PC-9 (cell line): ENCODE results near the gene IDH1.

ENCODE experiments used
- EZH2 ChIP-seq: fragments of 200-600 bp; sonication (generic); IDR thresholded peaks from 2 replicates; pipeline ENCODE4 v1.8.0; 2017; ENCODE audit warnings: antibody characterized with exemption, low read depth
- TF ChIP-seq, protein P1 (sequence below): fragments of 200-600 bp; sonication (generic); conservative IDR thresholded peaks from 2 replicates; pipeline ENCODE4 v1.6.1; 2017; ENCODE audit warnings: mixed run types, antibody characterized with exemption, mild to moderate bottlenecking, moderate library complexity

DNA sequence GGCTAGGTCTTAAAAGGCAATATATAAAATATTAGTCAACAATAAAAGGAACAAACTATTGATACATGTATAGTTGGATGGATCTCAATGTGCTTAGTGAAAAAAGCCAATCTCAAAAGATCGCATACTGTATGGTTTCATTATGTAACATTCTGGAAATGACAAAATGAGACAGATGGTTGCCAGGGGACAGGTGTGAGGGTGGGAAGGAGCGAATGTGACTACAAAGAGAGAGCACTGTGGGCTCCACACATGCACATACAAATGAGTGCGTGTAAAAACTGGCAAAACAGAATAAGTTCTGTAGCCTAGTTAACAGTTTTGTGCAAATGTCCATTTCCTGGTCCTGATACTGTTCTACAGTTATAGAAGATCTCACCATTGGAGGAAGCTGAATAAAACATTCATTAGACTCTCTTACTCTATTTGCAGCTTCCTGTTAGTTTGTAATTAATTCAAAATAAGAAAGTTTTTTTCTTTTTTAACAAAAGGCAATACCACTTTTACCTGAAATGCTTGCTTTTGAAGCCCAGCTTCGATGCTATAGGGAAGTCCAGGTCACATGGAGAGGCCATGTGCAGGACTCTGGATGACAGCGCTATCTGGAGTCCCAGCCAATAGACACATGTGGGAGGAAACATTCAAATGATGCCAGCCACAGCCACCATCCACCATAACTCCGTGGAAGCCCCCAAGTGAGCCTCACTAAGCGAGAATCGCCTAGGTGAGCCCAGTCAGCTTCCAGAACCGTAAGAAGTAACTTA lies 44.0 kb downstream of the IDH1 start:
- TF ChIP-seq, protein P1, sequence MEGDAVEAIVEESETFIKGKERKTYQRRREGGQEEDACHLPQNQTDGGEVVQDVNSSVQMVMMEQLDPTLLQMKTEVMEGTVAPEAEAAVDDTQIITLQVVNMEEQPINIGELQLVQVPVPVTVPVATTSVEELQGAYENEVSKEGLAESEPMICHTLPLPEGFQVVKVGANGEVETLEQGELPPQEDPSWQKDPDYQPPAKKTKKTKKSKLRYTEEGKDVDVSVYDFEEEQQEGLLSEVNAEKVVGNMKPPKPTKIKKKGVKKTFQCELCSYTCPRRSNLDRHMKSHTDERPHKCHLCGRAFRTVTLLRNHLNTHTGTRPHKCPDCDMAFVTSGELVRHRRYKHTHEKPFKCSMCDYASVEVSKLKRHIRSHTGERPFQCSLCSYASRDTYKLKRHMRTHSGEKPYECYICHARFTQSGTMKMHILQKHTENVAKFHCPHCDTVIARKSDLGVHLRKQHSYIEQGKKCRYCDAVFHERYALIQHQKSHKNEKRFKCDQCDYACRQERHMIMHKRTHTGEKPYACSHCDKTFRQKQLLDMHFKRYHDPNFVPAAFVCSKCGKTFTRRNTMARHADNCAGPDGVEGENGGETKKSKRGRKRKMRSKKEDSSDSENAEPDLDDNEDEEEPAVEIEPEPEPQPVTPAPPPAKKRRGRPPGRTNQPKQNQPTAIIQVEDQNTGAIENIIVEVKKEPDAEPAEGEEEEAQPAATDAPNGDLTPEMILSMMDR = no peak
- TF ChIP-seq EZH2 = no peak
